Measurements from ENCODE around the gene GOLGA6L2.

The GOLGA6L2 gene

DNA sequence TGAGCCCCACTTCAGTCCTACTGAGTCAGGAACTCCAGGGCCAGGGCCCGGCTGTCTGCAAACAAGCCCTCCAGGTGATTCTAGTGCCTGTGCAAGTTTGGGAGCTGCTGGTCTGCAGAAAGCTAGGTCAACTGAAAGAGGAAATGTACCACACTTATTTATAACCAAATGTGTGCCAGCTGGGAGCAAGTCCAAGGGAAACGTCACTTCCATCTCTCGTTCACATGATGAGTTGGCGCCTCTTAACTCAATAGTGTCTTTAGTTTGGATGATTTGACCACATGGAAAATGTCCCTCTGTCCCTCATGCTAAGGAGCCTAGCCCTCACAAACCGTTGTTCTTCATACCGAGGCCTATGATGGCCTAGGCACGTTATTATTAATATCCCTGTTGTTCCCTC is 49.3 kb downstream of the GOLGA6L2 start:
- no peak overlapping the region for H3K27ac Mint-ChIP-seq (ENCODE audit: low read depth)
- ATAC-seq (replicated peaks; ENCODE audit: extremely low read depth, poor library complexity, severe bottlenecking), result no peak

DNA sequence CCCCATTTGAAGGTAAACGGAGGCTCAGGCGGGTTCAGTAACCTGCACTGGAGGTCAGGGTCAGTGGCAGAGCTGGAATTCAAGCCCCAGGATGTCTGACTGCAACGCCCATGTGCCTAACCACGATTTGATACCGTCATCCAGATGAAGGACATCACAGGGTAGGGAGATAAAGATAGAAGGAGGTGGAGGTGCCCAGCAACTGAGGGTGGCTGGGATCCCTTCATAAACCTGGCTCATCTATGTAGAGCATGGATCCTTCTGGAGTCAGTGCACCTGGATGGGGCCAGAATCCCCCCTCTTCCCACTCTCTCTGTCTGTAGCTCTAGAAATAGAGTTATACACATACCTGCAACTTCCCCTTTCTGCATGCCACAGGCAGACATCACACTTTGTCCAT is 51.2 kb downstream of the GOLGA6L2 start:
- Mint-ChIP-seq H3K4me1 (no peaks in the 10 kb centered on the region), H3K9me3 (no peaks in the 10 kb centered on the region), H3K27ac (ENCODE audit: low read depth) (no peak overlapping the region), H3K27me3 (no peaks in the 10 kb centered on the region), H3K36me3 (ENCODE audit: insufficient read depth) (no peaks in the 10 kb centered on the region), H3K4me3 (no peak overlapping the region)
- ATAC-seq (replicated peaks; ENCODE audit: extremely low read depth, poor library complexity, severe bottlenecking), result no peak
- no peak for DNase-seq (ENCODE audit: low spot score in 2 of 2)

More for the DNA sequence above, 49.3 kb downstream of the GOLGA6L2 start:
- Mint-ChIP-seq H3K9me3 (peaks cover 6% of the 10 kb centered on the region), H3K27me3 (no peaks in the 10 kb centered on the region), H3K36me3 (ENCODE audit: insufficient read depth) (no peaks in the 10 kb centered on the region), H3K4me1 (no peaks in the 10 kb centered on the region), H3K4me3 (no peak overlapping the region)
- DNase-seq (ENCODE audit: low spot score in 2 of 2), result no peak

GRCh38 chr15:23395030-23395692 is 51.9 kb downstream of the GOLGA6L2 start:
- H3K4me3 Mint-ChIP-seq, result no peak overlapping the region
- ATAC-seq (replicated peaks; ENCODE audit: extremely low read depth, poor library complexity, severe bottlenecking) (no peak), DNase-seq (ENCODE audit: low spot score in 2 of 2) (no peak)
- H3K27ac Mint-ChIP-seq (ENCODE audit: low read depth), result no peak overlapping the region
- no peaks in the 10 kb centered on the region for H3K36me3 Mint-ChIP-seq (ENCODE audit: insufficient read depth)
- H3K9me3 Mint-ChIP-seq, result no peaks in the 10 kb centered on the region
- H3K27me3 Mint-ChIP-seq, result no peaks in the 10 kb centered on the region
- no peaks in the 10 kb centered on the region for H3K4me1 Mint-ChIP-seq
